Gastrocnemius medialis (tissue), 4 donors: ENCODE results near the gene LRRC37A3.
"Not testable (repeated sequence)": the region's sequence is repeated elsewhere in the genome, so short reads cannot be mapped to it uniquely, and the experiment has no call there.

Source experiments
- POLR2A ChIP-seq, 2 donors: fragments of 450-650 bp; IDR thresholded peaks; one replicate each; pipeline ENCODE4 v1.6.1; 2017; ENCODE audit warnings: antibody characterized with exemption in 2 of 2, mild to moderate bottlenecking in 2 of 2, moderate library complexity in 2 of 2
- TF ChIP-seq, protein P1 (sequence below), 5 experiments: fragments of 450-650 bp in 3 of 5; fragments of 200-600 bp in 2 of 5; sonication (generic) in 2 of 5; IDR thresholded peaks in 4 of 5; conservative IDR thresholded peaks in 1 of 5; 1 replicate in 4 of 5; 2 replicates in 1 of 5; pipeline ENCODE4 v1.5.1; 2016 to 2019; ENCODE audit warnings: antibody characterized with exemption in 5 of 5, mild to moderate bottlenecking in 3 of 5, moderate library complexity in 3 of 5

DNA sequence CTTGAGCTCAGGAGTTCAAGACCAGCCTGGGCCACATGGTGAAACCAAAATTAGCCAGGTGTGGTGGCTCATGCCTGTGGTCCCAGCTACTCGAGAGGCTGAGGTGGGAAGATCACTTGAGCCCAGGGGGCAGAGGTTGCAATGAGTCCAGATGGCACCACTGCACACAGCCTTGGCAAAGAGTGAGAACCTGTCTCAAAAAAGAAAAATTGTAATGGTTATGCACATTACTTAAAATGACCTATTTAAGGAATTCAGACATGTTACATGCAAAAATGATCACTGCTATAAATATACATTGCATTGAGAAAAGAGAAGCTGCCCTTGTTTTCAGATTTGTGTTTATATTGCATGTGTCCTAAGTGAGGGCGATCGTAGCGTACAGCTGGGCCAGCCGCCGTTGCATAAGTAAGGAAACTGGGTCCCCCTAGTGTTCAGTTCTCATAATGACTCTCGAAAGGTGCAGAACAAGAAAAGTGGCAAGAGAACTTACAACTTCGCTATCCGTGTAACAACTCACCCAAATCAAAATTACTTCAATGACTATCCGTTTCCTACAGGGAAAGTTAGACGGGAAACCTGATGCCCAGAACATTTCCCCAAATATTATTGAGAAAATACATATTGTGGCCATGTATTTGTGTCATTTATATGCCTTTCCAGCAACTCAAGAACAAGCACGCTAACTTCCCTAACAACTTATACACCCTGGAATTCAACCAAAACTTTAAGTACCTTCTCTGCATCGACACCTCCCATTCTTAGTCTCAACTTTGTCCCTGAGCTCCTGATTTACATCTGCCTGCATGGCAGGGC, 42.5 kb upstream of the LRRC37A3 start:
- TF ChIP-seq, protein P1, sequence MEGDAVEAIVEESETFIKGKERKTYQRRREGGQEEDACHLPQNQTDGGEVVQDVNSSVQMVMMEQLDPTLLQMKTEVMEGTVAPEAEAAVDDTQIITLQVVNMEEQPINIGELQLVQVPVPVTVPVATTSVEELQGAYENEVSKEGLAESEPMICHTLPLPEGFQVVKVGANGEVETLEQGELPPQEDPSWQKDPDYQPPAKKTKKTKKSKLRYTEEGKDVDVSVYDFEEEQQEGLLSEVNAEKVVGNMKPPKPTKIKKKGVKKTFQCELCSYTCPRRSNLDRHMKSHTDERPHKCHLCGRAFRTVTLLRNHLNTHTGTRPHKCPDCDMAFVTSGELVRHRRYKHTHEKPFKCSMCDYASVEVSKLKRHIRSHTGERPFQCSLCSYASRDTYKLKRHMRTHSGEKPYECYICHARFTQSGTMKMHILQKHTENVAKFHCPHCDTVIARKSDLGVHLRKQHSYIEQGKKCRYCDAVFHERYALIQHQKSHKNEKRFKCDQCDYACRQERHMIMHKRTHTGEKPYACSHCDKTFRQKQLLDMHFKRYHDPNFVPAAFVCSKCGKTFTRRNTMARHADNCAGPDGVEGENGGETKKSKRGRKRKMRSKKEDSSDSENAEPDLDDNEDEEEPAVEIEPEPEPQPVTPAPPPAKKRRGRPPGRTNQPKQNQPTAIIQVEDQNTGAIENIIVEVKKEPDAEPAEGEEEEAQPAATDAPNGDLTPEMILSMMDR (IDR thresholded peaks at IDR 0.05 in 4 of 5, conservative IDR thresholded peaks at IDR 0.05 in 1 of 5), result peak; percentile 67 to 75 (median 74)
- not testable (repeated sequence) for TF ChIP-seq POLR2A (IDR thresholded peaks at IDR 0.05)
